Tibial nerve (tissue), 4 donors: ENCODE results near the gene ACOT8. TPM values are rescaled to one million over a fixed set of nuclear protein-coding genes. Genes with fewer than 3 reads are reported as not detected.

ENCODE experiments used
- DNase-seq, 2 donors: peaks; one replicate each; pipeline ENCODE4 v3.0.0-alpha.2; 2019; ENCODE audit warnings: low spot score in 2 of 2
- H3K27ac ChIP-seq, 4 donors: fragments of 200-600 bp; sonication (generic) in 3 of 4; one replicate each; pipeline ENCODE4 v1.5.1; 2017 to 2019; ENCODE audit warnings: mild to moderate bottlenecking in 1 of 4
- H3K27me3 ChIP-seq, 2 donors: fragments of 200-600 bp; sonication (generic) in 1 of 2; one replicate each; pipeline versions ENCODE4 v1.5.1 to v1.6.0; 2017 to 2019
- H3K36me3 ChIP-seq, 3 donors: fragments of 200-600 bp; sonication (generic); one replicate each; pipeline ENCODE4 v1.5.1; 2018 to 2019
- H3K4me1 ChIP-seq, 4 donors: fragments of 200-600 bp; sonication (generic) in 3 of 4; one replicate each; pipeline ENCODE4 v1.5.1; 2017 to 2019
- H3K4me3 ChIP-seq, 4 donors: fragments of 200-600 bp; sonication (generic) in 3 of 4; one replicate each; pipeline ENCODE4 v1.5.1; 2017 to 2019; ENCODE audit warnings: mild to moderate bottlenecking in 1 of 4, moderate library complexity in 1 of 4
- H3K9me3 ChIP-seq, 4 donors: fragments of 200-600 bp; sonication (generic) in 3 of 4; one replicate each; pipeline ENCODE4 v1.5.1; 2017 to 2019
- EP300 ChIP-seq, 2 donors: sonication (generic); formaldehyde crosslinking; IDR thresholded peaks; one replicate each; pipeline ENCODE4 v1.6.1; 2017; ENCODE audit warnings: antibody characterized with exemption in 2 of 2, mild to moderate bottlenecking in 1 of 2
- POLR2A ChIP-seq, 2 donors: fragments of 450-650 bp; IDR thresholded peaks; one replicate each; pipeline ENCODE4 v1.6.1; 2017; ENCODE audit warnings: antibody characterized with exemption in 2 of 2, mild to moderate bottlenecking in 2 of 2, moderate library complexity in 2 of 2
- WGBS, 2 donors: methylation state at CpG; one replicate each; pipeline ENCODE4 v1.1.5; 2018; 5-methylcytosine and 5-hydroxymethylcytosine counted together
- total RNA-seq, 4 donors: library from RNA; depleted of rRNA; stranded (reverse); fragments of >200 nt; gene quantifications; one replicate each; pipeline ENCODE4 v1.1.0, GENCODE V29; 2016
- TF ChIP-seq, protein P1 (sequence below), 5 experiments: fragments of 200-600 bp in 3 of 5; fragments of 450-650 bp in 2 of 5; sonication (generic) in 3 of 5; IDR thresholded peaks; one replicate each; pipeline ENCODE4 v1.5.1; 2016 to 2019; ENCODE audit warnings: antibody characterized with exemption in 5 of 5, mild to moderate bottlenecking in 3 of 5, moderate library complexity in 2 of 5

The ACOT8 gene
- total RNA-seq, 4 donors from 2014 or later, result 44.4 to 58.4 (median 52.5) TPM

DNA sequence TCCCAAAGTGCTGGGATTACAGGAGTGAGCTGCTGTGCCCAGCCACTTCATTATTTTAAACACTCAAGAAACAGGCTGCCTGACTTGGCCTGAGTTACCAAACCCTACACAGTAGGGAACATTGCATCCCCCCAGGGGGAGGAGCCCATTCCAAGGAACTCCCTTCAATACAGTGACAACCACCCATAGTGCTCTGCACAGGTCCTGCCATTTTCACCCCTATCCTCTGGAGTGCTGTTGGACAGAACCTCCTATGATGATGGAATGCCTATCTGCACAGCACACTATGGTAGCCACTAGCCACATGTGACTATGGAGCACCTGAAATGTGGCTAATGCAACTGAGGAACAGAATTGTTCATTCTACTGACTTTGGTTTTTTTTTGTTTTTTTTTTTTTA is 11.7 kb downstream of the ACOT8 start:
- no peak overlapping the region for H3K4me3 ChIP-seq
- H3K27me3 ChIP-seq, result no peaks in the 10 kb centered on the region
- H3K9me3 ChIP-seq, result no peaks in the 10 kb centered on the region
- TF ChIP-seq, protein P1, sequence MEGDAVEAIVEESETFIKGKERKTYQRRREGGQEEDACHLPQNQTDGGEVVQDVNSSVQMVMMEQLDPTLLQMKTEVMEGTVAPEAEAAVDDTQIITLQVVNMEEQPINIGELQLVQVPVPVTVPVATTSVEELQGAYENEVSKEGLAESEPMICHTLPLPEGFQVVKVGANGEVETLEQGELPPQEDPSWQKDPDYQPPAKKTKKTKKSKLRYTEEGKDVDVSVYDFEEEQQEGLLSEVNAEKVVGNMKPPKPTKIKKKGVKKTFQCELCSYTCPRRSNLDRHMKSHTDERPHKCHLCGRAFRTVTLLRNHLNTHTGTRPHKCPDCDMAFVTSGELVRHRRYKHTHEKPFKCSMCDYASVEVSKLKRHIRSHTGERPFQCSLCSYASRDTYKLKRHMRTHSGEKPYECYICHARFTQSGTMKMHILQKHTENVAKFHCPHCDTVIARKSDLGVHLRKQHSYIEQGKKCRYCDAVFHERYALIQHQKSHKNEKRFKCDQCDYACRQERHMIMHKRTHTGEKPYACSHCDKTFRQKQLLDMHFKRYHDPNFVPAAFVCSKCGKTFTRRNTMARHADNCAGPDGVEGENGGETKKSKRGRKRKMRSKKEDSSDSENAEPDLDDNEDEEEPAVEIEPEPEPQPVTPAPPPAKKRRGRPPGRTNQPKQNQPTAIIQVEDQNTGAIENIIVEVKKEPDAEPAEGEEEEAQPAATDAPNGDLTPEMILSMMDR (IDR thresholded peaks at IDR 0.05), result no peak
- H3K4me1 ChIP-seq, result peaks cover 0 to 29% (median 0%) of the 10 kb centered on the region in 4 donors
- peaks cover 0 to 94% (median 21%) of the 10 kb centered on the region in 3 donors for H3K36me3 ChIP-seq
- H3K27ac ChIP-seq, result no peak overlapping the region
- no peak for DNase-seq

DNA sequence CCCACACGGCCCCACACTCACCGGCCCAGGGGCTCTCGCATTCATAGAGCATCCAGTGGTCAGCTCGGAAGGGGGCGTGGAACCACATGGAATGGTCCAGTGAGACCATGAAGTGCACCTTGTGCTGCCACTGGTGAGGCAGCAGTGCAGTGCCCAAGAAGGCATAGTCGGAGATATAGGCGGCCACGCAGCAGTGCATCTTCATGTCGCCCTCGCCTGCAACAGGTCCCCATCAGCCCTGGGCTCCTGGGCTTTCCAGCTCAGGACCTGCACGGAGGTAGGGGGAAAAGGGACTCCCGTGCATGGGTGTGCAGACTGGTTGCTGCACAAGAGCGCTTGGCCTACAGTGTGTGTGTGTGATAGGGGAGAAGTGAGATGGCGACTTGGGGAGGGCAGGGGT is 13.7 kb downstream of the ACOT8 start:
- H3K4me1 ChIP-seq, result peaks cover 0 to 29% (median 0%) of the 10 kb centered on the region in 4 donors
- H3K9me3 ChIP-seq, result no peaks in the 10 kb centered on the region
- H3K27ac ChIP-seq, result peak overlapping the region in 2 of 4 donors; percentile 54 to 67
- peaks cover 0 to 99% (median 21%) of the 10 kb centered on the region in 3 donors for H3K36me3 ChIP-seq
- H3K4me3 ChIP-seq, result no peak overlapping the region
- H3K27me3 ChIP-seq, result no peaks in the 10 kb centered on the region
- DNase-seq, result no peak
- WGBS, 2 donors, result 87 to 89% methylated on average over 14 of the region's 14 CpGs
- TF ChIP-seq EP300 (IDR thresholded peaks at IDR 0.05), result no peak
- TF ChIP-seq, protein P1 (IDR thresholded peaks at IDR 0.05), result no peak
- no peak for TF ChIP-seq POLR2A (IDR thresholded peaks at IDR 0.05)

DNA sequence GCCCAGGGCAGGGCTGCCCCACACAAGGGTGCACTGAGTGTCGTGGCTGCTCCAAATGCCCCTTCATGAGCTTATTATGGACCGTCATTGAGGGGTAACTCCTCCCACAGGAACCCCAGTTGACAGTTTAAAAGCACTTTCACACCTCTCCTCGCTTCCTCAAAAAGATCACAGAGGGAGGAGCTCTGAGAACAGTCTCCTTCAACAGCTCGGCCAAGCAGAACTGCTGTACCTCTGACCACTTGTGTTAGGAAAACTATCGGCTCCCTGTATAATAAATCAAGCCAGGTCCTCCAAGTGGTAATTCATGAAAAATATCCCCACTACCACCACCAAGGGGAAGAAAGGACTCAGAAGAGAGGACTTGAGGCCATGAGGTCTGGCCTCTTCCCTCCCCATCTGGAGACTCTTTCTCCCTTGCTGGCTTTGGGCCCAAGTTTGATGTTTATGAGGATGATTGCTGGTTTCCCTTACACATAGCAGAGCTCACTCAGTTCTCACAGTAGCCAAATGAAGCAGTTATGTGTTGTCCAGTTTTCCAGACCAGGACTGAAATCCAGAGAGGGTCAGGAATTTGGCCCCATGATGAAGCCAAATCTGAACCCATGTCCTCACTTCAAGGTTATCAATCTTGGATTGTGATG is 14.9 kb downstream of the ACOT8 start:
- Histone ChIP-seq H3K4me1 (peaks cover 0 to 30% (median 0%) of the 10 kb centered on the region in 4 donors), H3K27me3 (no peaks in the 10 kb centered on the region), H3K36me3 (peaks cover 0 to 96% (median 12%) of the 10 kb centered on the region in 3 donors), H3K27ac (peak overlapping the region in 3 of 4 donors; percentile 0 to 67 (median 54)), H3K9me3 (no peaks in the 10 kb centered on the region), H3K4me3 (no peak overlapping the region)
- DNase-seq, result peak in 1 of 2 donors; percentile 62
- no peak for TF ChIP-seq POLR2A (IDR thresholded peaks at IDR 0.05)
- TF ChIP-seq EP300 (IDR thresholded peaks at IDR 0.05), result no peak
- TF ChIP-seq, protein P1 (IDR thresholded peaks at IDR 0.05), result no peak
- WGBS, 2 donors, result 44 to 50% methylated on average over 2 to 5 of the region's 5 CpGs

DNA sequence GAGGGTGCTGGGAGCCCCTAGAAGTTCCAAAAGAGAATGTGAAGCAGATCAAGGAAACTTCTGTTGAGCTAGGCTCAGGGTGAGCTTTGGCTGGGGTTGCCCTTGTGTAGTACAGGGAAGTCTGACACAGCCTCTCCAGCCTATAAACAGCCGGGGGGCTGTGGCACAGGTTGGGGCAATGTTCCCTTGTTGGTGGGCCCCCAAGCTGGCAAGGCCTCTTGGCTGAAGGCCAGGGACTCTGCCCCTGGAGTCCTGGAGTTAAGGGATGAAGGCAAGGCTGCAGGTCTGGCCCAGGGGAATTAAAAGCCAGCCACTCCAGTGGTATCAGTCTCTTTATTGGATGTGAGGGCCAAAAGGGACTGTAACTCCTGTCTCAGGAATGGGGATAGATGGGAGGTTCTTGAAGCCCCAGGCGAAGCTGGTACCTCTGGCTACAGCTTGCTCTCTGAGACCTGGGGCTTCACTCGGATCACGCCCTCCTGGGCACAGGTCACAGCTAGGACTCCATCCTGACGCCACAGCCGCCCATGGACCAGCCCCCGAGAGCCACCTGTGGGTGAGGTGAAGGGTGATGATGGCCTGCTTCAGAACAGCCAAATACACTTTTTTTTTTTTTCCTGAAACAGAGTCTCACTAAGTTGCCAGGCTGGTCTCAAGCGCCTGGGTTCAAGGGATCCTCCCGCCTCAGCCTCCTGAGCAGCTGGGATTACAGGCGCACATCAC is 15.6 kb downstream of the ACOT8 start:
- Histone ChIP-seq H3K4me3 (no peak overlapping the region), H3K9me3 (no peaks in the 10 kb centered on the region), H3K27me3 (no peaks in the 10 kb centered on the region), H3K36me3 (peaks cover 0 to 89% (median 12%) of the 10 kb centered on the region in 3 donors), H3K27ac (peak overlapping the region in 2 of 4 donors; percentile 54 to 67), H3K4me1 (peaks cover 0 to 36% (median 0%) of the 10 kb centered on the region in 4 donors)
- 87 to 89% methylated on average over 10 of the region's 10 CpGs for WGBS, 2 donors
- no peak for DNase-seq
- TF ChIP-seq, protein P1 (IDR thresholded peaks at IDR 0.05), result no peak
- TF ChIP-seq EP300 (IDR thresholded peaks at IDR 0.05) (no peak), POLR2A (IDR thresholded peaks at IDR 0.05) (no peak)

DNA sequence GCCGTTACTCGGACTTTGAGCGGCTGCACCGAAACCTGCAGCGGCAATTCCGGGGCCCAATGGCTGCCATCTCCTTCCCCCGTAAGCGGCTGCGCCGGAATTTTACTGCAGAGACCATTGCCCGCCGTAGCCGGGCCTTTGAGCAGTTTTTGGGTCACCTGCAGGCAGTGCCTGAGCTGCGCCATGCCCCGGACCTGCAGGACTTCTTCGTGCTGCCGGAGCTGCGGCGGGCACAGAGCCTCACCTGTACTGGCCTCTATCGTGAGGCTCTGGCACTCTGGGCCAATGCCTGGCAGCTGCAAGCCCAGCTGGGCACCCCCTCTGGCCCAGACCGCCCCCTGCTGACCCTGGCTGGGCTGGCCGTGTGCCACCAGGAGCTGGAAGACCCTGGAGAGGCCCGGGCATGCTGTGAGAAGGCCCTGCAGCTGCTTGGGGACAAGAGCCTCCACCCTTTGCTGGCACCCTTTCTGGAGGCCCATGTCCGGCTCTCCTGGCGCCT is 16.4 kb downstream of the ACOT8 start:
- no peak for DNase-seq

More for the DNA sequence above, 16.4 kb downstream of the ACOT8 start:
- H3K4me1 ChIP-seq, result peaks cover 0 to 41% (median under 1%) of the 10 kb centered on the region in 4 donors
- no peak overlapping the region for H3K27ac ChIP-seq
- H3K36me3 ChIP-seq, result peaks cover 0 to 80% (median 12%) of the 10 kb centered on the region in 3 donors
- no peaks in the 10 kb centered on the region for H3K9me3 ChIP-seq
- no peak overlapping the region for H3K4me3 ChIP-seq
- H3K27me3 ChIP-seq, result no peaks in the 10 kb centered on the region
- WGBS, 2 donors, result 91 to 94% methylated on average over 14 to 18 of the region's 25 CpGs
- TF ChIP-seq, protein P1 (IDR thresholded peaks at IDR 0.05), result no peak
